Motor neuron (in vitro differentiated cells): ENCODE data around the gene BABAM2. TPM values are rescaled to one million over a fixed set of nuclear protein-coding genes. Genes with fewer than 3 reads are reported as not detected.

Experiments used
- ATAC-seq, 8 experiments: fragments of 200-7000 bp; cut with Tn5 transposase; replicated peaks in 6 of 8; 2 replicates each; pipeline ENCODE4 v1.8.0; 2021; ENCODE audit warnings: mild to moderate bottlenecking in 8 of 8, moderate library complexity in 8 of 8
- H3K27ac ChIP-seq, 2 donors: fragments of 250-450 bp; sonication (Bioruptor Pico); 2 replicates each; pipeline ENCODE4 v1.9.0; 2021; ENCODE audit warnings: antibody characterized with exemption in 2 of 2, mild to moderate bottlenecking in 2 of 2, moderate library complexity in 1 of 2
- H3K4me1 ChIP-seq, 2 donors: fragments of 250-450 bp; sonication (Bioruptor Pico); replicated peaks in 1 of 2; 2 replicates each; pipeline ENCODE4 v1.6.1; 2021; ENCODE audit warnings: antibody characterized with exemption in 2 of 2, mild to moderate bottlenecking in 2 of 2, moderate library complexity in 1 of 2
- H3K4me3 ChIP-seq, 5 donors: fragments of 250-450 bp; sonication (Bioruptor Pico); 2 replicates each; pipeline ENCODE4 v1.9.0; 2021; ENCODE audit warnings: antibody characterized with exemption in 5 of 5, mild to moderate bottlenecking in 5 of 5, moderate library complexity in 4 of 5
- WGBS, 10 experiments: fragments of 450-650 bp; shearing (Covaris generic); methylation state at CpG; one replicate each; pipeline ENCODE4 v1.0.0; 2022; 5-methylcytosine and 5-hydroxymethylcytosine counted together
- in situ Hi-C, 9 experiments: fragments of 400-800 bp; cut with MboI; loops; one replicate each; pipeline ENCODE4 v1.15.0; 2021; ENCODE audit warnings: low sequenced_read_pairs in 9 of 9, low pct_unique_long_range_greater_than_20kb in 2 of 9; ENCODE audit not compliant: unreplicated experiment in 9 of 9
- total RNA-seq, 8 experiments: library from RNA; unstranded; fragments of 300-600 nt; gene quantifications; 2 replicates each; pipeline versions ENCODE4 v1.2.3 to v1.2.4, GENCODE V29; 2022

Gene BABAM2
- total RNA-seq, 8 experiments from 2014 or later = 16.4 to 110 (median 36.4) TPM

- Histone ChIP-seq H3K27ac (no peak overlapping the region), H3K4me3 (no peak overlapping the region), H3K4me1 (peaks cover 0 to 9% of the 10 kb centered on the region in 2 donors)
- in situ Hi-C loops = no loop called here
- no peak for ATAC-seq
- 67 to 100% (median 98%) methylated on average over 2 to 6 of the region's 10 CpGs; no CpG with 5 or more reads in 4 of the 10 experiments for WGBS, 10 experiments
These were observed 449.1 kb downstream of the BABAM2 start for GRCh38 chr2:28339516-28340175.

- WGBS, 10 experiments = 57 to 100% (median 75%) methylated on average over 1 to 9 of the region's 15 CpGs; no CpG with 5 or more reads in 2 of the 10 experiments
- H3K4me1 ChIP-seq = peaks cover 0 to 9% of the 10 kb centered on the region in 2 donors
- no peak overlapping the region for H3K4me3 ChIP-seq
- in situ Hi-C loops = no loop called here
- no peak for ATAC-seq
- no peak overlapping the region for H3K27ac ChIP-seq
These were observed 450.0 kb downstream of the BABAM2 start for GRCh38 chr2:28340312-28341202.

DNA sequence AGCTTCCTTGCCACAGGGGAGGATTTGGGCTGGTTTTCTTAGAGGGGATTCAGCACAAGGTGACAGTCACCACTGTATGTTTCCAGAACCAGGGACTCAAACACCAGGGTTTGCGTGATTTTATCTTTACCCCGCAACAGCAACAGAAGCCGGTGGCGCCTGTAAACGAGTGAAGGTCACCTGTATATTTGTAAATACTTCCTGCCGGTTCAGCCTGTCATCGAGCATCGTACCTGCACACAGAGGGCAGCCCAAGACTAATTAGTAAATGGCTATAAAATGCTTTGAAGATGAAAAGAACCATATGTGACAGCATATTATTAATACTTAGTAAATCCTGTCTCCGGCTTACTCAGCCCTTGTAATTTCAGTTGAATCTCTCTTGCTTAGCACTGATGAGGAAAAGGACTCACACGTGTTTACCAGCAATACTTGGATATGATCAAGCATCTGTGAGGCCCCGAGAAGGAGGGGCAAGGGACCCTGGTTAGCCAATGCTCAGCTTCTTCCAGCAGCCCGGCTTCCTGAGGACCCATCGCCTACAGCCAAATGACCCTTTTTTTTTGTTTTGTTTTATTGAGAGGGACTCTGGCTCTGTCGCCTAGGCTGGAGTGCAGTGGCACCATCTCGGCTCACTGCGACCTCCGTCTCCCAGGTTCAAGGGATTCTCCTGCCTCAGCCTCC is 450.8 kb downstream of the BABAM2 start:
- in situ Hi-C loops = no loop called here
- Histone ChIP-seq H3K4me1 (peaks cover 0 to 9% of the 10 kb centered on the region in 2 donors), H3K4me3 (no peak overlapping the region), H3K27ac (no peak overlapping the region)
- no peak for ATAC-seq
- WGBS, 10 experiments = 37 to 96% (median 75%) methylated on average over 2 to 14 of the region's 17 CpGs; no CpG with 5 or more reads in 2 of the 10 experiments

DNA sequence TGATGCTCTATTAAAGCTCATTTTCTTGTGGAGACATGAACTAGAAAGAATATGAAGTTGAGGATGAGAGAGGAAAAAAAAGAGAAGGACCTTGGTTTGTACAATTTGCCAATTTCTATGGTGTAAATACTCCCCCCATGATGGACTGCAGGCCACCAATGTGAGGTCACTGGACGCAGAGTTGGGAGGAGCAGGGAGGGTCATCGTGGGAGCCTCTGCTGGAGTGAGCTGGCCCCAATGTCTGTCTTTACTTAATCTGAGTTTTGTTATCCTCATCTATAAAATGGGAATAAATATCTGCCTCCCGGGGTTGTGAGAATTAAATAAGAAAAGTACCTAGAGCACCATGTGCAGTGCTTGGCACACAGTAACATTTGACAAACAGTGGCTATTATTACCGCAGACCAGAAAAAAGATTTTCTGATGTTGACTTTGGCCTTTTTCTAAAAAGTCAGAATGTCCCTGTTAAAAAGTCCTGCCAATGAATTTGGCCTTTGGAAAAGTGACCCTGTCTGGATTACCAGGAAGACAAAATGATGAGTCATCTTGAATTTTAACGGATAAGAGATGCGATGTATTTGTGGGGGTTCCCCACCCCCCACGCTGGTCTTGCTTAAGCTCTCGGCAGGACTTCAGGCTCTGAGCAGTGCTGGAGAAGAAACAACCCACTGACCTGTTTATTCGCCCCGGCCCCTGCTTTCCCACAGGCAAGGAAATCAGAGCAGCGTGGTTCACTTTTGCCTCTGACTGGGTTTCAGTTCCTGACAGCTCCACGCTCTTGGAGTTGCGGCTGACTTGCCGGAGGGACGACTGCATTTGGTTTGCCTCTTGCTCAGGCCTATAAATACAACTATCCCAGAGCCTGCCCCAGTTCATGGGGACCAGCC is 451.8 kb downstream of the BABAM2 start:
- H3K4me1 ChIP-seq = peaks cover 0 to 9% of the 10 kb centered on the region in 2 donors
- H3K4me3 ChIP-seq = no peak overlapping the region
- no peak overlapping the region for H3K27ac ChIP-seq
- in situ Hi-C loops = no loop called here
- ATAC-seq = peak in 1 of 8 experiments; percentile 10
- WGBS, 10 experiments = 20 to 100% (median 65%) methylated on average over 1 to 13 of the region's 15 CpGs

DNA sequence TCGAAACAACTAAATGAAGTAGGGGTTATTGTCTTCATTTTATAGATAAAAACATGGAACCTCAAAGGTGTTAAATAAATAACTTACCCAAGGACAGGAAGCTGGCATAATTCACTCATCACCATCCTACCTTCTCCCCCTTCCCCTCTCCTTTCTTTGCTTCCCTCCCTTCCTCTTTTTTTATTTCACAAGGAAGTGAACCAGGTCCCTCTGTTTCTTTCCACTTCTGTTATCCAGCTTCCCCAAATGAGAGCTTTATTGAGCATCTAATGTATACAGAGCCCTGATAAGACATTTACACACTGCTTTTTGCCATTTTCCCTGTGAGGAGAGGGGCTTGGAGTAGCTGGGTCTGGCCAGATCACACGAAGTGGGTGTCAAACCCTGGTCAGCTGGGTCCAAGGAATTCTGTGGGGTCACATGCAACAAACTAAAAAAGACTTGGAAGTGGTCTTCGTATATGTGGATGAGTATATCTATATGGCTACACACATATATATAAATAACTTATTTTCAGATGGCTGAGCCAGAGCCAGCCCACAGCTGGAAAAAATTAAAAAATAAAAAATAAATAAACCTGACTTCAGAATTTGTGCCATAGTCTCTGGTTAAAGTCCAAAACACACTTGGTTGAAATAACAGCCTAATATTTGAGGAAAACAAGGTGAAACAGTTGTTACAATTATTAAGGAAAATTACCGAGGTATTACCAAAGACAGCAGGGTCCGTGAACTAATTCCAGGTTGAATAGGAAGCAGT is 452.8 kb downstream of the BABAM2 start:
- Histone ChIP-seq H3K4me1 (peaks cover 0 to 7% of the 10 kb centered on the region in 2 donors), H3K27ac (no peak overlapping the region), H3K4me3 (no peak overlapping the region)
- in situ Hi-C loops = no loop called here
- 39 to 100% (median 80%) methylated on average over 2 to 5 of the region's 5 CpGs; no CpG with 5 or more reads in 1 of the 10 experiments for WGBS, 10 experiments
- ATAC-seq = no peak

- no peak for ATAC-seq
- Histone ChIP-seq H3K4me3 (no peak overlapping the region), H3K27ac (no peak overlapping the region), H3K4me1 (peaks cover 0 to 4% of the 10 kb centered on the region in 2 donors)
- in situ Hi-C loops = no loop called here
- WGBS, 10 experiments = 42 to 100% (median 79%) methylated on average over 1 to 8 of the region's 20 CpGs; no CpG with 5 or more reads in 2 of the 10 experiments
These were observed 453.6 kb downstream of the BABAM2 start for GRCh38 chr2:28343971-28344715.

DNA sequence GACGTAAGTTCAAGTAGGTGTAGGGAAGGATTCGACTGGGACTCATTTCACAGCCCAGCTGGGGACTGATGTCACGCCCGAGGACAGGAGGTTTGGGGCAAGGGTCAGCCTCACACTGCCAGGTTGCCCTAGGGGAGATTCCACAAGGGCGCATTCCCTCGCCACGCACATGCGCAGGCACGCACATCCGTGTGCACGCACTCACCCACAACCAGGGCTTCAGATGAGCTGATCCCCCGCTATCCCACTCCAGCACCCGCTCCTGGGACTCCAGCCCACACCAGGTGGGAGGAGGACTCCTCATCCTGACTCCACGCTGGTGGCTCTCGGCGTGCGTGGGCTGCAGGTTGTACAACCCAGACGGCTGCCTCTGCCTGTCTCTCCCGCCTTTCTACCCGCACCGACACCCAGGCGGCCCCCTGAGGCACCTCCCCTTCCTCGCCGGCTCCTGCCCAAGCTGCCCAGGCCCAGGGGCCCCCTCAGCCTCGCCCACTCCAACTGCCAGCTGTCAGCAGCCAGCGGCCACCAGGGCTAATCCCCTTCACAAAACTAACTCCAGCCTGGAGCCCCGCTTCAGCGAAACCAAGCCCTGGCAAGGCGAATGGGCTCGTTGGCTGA is 454.3 kb downstream of the BABAM2 start:
- Histone ChIP-seq H3K27ac (no peak overlapping the region), H3K4me3 (no peak overlapping the region), H3K4me1 (peaks cover 0 to 4% of the 10 kb centered on the region in 2 donors)
- WGBS, 10 experiments = 80 to 100% (median 100%) methylated on average over 1 to 8 of the region's 30 CpGs; no CpG with 5 or more reads in 3 of the 10 experiments
- in situ Hi-C loops = no loop called here
- no peak for ATAC-seq

- H3K27ac ChIP-seq = no peak overlapping the region
- WGBS, 10 experiments = 62 to 92% (median 84%) methylated on average over 2 to 7 of the region's 8 CpGs; no CpG with 5 or more reads in 2 of the 10 experiments
- H3K4me3 ChIP-seq = no peak overlapping the region
- in situ Hi-C loops = no loop called here
- ATAC-seq = no peak
- H3K4me1 ChIP-seq = peaks cover 0 to 4% of the 10 kb centered on the region in 2 donors
These were observed 455.1 kb downstream of the BABAM2 start for GRCh38 chr2:28345619-28346018.

DNA sequence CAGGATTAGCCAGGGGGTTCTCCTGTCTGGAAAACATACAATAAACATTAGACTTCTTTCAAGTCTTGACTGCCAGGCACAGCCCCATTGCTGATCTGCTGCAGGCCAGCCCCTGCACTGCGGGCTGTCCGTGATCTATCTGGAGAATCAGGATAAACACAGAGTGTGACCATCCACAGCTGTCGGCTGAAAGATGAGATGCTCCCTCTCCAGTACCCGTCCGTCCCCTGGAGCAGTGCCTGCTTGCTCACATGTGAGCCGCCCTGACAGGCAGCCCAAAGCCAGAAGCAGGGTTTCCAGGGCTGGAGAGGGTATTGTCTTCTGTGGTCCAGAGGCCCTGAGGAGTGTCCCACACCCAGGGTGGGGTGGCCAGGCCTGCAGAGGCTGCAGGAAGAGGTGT is 456.1 kb downstream of the BABAM2 start:
- ATAC-seq = peak in 3 of 8 experiments; percentile 32 to 54 (median 43)
- 0 to 86% (median 63%) methylated on average over 1 to 3 of the region's 6 CpGs; no CpG with 5 or more reads in 6 of the 10 experiments for WGBS, 10 experiments
- H3K4me1 ChIP-seq = peaks cover 0 to 4% of the 10 kb centered on the region in 2 donors

GRCh38 chr2:28347193-28347592 is 456.7 kb downstream of the BABAM2 start:
- no peak for ATAC-seq
- 61 to 100% (median 100%) methylated on average over 1 to 3 of the region's 6 CpGs; no CpG with 5 or more reads in 4 of the 10 experiments for WGBS, 10 experiments
- Histone ChIP-seq H3K27ac (no peak overlapping the region), H3K4me3 (no peak overlapping the region), H3K4me1 (peaks cover 0 to 4% of the 10 kb centered on the region in 2 donors)
- in situ Hi-C loops = no loop called here

More for the DNA sequence above, 456.1 kb downstream of the BABAM2 start:
- Histone ChIP-seq H3K27ac (no peak overlapping the region), H3K4me3 (no peak overlapping the region)
- in situ Hi-C loops = no loop called here

DNA sequence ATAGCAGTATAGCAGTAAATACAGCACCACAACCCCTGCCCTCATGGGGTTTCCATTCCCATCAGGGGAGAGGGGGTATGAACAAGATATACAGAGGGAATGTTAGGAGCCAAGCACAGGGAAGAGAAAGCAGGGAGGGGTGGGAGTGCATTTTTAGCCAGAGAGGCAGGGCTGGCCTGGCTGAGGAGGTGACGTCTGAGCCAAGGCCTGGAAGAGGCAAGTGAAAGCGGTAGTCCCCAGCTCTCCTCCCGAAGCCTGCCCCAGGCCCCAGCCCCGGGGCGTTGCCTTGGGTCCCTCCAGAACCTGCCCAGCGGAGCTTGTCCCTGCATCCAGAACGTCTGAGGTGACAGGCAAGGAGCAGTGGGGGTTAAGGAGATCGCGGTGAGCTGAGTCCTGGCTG is 457.1 kb downstream of the BABAM2 start:
- in situ Hi-C loops = no loop called here

More for the DNA sequence above, 457.1 kb downstream of the BABAM2 start:
- WGBS, 10 experiments = 64 to 79% methylated on average over 2 to 7 of the region's 9 CpGs; no CpG with 5 or more reads in 8 of the 10 experiments
- peak in 2 of 8 experiments; percentile 13 to 14 for ATAC-seq
- H3K4me3 ChIP-seq = no peak overlapping the region
- no peak overlapping the region for H3K27ac ChIP-seq
- H3K4me1 ChIP-seq = peaks cover 0 to 1% of the 10 kb centered on the region in 2 donors
